Measurements from ENCODE around the gene TRPM3.

The TRPM3 gene

DNA sequence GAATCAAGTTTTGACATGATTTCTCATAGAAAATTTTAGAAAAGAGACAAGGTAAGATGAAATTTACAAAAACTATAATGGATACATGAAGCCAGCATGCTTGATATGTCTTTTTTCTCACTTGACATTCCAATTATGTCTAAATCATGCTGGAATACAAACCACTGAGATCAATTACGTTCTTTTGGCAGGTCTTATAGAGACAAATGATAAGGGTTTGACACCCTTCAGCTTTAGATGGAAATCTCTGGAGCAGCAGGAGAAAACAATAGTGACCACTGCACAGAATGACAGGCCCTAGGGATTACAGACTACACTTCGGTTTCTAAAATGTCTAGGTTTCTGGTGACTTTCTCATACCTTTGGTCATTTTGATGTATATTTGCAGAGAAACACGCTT lies 342.9 kb downstream of the TRPM3 start:
- TF ChIP-seq CTCF (IDR thresholded peaks at IDR 0.05; ENCODE audit: low read depth, low read length, missing control alignments), result no peak
- H3K4me3 ChIP-seq (replicated peaks; ENCODE audit: low read depth, low read length), result no peak overlapping the region
- no peak for DNase-seq (ENCODE audit: extremely low read depth, low read depth)

DNA sequence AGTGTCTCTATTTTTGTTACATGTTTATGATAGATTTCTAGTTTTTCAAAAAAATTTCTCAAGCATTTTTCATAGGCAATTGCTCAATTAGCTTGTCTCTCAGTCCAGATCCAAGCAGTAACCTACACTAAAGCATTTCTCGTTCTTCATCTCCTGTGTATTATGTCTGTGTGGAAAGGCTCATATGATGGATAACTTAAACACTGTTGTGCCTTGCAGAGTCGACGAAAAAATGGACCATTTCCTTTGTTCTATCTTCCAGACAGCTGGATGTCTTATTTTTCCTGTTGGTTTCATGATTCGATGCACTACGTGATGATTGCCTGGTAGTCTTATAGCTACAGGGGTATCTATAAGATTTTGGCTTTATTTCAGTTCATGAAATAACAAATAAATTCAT lies 347.8 kb downstream of the TRPM3 start:
- no peak for DNase-seq (ENCODE audit: extremely low read depth, low read depth)
- no peak overlapping the region for H3K4me3 ChIP-seq (replicated peaks; ENCODE audit: low read depth, low read length)
- no peak for TF ChIP-seq CTCF (IDR thresholded peaks at IDR 0.05; ENCODE audit: low read depth, low read length, missing control alignments)

- no peak for TF ChIP-seq CTCF (IDR thresholded peaks at IDR 0.05; ENCODE audit: low read depth, low read length, missing control alignments)
- H3K4me3 ChIP-seq (replicated peaks; ENCODE audit: low read depth, low read length), result no peak overlapping the region
- DNase-seq (ENCODE audit: extremely low read depth, low read depth), result no peak
Observed at GRCh38 chr9:70772601-70773000, 348.8 kb downstream of the TRPM3 start.

DNA sequence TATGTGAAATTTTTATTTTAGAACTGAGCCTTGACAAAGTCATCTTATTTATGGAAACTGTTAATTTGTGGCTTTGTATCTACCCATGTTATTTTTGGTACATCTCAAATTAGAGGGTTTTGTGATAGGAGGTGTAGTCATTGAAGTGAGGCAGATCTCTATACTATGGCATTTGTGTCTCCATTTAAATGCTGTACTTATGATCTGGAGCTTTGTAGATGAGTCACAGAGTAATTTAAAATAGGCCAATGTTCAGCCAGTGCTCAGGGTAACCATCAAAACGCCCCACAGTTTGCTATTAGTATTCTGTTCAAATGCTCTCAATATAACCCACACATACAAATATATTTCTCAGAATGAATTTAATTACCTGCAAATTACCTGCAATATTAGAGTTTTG lies 355.5 kb downstream of the TRPM3 start:
- H3K4me3 ChIP-seq (replicated peaks; ENCODE audit: low read depth, low read length), result no peak overlapping the region
- no peak for DNase-seq (ENCODE audit: extremely low read depth, low read depth)
- TF ChIP-seq CTCF (IDR thresholded peaks at IDR 0.05; ENCODE audit: low read depth, low read length, missing control alignments), result no peak

- no peak for TF ChIP-seq CTCF (IDR thresholded peaks at IDR 0.05; ENCODE audit: low read depth, low read length, missing control alignments)
- H3K4me3 ChIP-seq (replicated peaks; ENCODE audit: low read depth, low read length), result no peak overlapping the region
- no peak for DNase-seq (ENCODE audit: extremely low read depth, low read depth)
Observed at GRCh38 chr9:70761139-70761670, 360.2 kb downstream of the TRPM3 start.

DNA sequence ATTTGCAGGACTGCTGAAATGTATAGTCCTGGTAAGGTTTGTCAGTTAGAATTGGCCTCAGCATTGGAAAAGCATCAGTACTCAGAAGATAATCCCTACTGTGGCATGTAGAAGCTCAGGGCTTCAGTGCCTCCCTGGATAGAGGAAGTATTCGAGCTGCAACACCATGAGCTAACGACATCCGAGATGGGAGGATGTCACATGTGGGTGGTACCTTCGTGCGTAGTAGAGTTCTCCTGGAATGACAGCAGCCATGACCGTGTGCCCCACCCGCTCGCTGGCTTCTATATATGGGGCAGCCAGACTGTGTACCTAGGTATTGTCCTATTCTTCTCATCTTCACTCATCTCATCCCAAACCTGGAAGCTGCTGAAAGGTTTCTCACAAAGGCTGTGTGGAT lies 361.2 kb downstream of the TRPM3 start:
- no peak for DNase-seq (ENCODE audit: extremely low read depth, low read depth)
- no peak overlapping the region for H3K4me3 ChIP-seq (replicated peaks; ENCODE audit: low read depth, low read length)
- TF ChIP-seq CTCF (IDR thresholded peaks at IDR 0.05; ENCODE audit: low read depth, low read length, missing control alignments), result no peak

- TF ChIP-seq CTCF (IDR thresholded peaks at IDR 0.05; ENCODE audit: low read depth, low read length, missing control alignments), result no peak
- no peak for DNase-seq (ENCODE audit: extremely low read depth, low read depth)
- no peak overlapping the region for H3K4me3 ChIP-seq (replicated peaks; ENCODE audit: low read depth, low read length)
Observed at GRCh38 chr9:70753311-70753710, 368.1 kb downstream of the TRPM3 start.
